ENCODE data around the gene RBM17.

DNA sequence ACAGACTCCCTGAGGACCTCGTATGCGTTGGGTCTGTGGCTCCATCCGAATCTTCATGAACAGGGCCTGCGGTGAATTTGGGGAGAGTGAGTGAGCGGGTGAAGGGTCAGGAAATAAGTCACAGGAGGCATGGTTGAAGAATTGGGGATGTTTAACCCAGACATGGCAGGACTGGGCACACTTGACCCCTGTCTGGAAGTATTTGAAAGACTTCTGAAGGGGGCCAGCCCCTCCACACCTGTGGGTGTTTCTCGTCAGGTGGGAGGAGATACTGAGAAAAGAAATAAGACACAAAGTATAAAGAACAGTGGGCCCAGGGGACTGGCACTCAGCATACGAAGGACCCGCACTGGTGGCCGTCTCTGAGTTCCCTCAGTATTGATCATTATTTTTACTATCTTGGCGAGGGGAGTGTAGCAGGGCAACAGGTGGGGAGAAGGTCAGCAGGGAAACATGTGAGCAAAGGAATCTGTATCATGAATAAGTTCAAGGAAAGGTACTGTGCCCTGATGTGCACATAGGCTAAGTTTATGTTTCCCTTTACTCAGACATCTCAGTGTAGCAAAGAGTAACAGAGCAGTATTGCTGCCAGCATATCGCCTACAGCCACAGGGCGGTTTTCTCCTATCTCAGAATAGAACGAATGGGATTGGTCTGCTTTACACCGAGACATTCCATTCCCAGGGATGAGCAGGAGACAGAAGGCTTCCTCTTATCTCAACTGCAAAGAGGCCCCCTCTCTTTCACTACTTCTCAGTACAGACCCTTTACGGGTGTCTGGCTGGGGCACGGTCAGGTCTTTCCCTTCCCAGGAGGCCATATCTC, 75.6 kb downstream of the RBM17 start:
- TF ChIP-seq ZNF274 (IDR thresholded peaks at IDR 0.05; ENCODE audit: low read depth, low read length) (no peak), SUZ12 (IDR thresholded peaks at IDR 0.05; ENCODE audit: extremely low read depth, insufficient read depth, insufficient read length) (no peak)

Measured in NT2/D1 (cell line).